Stimulated activated CD4-positive, alpha-beta T cell treated with anti-CD3 and anti-CD28 coated beads, TNF-alpha, amount 100 ng/mL, for 1 hour (primary cell): ENCODE results near the gene UTP15.

Experiments used
- DNase-seq, 3 donors: peaks; one replicate each; pipeline ENCODE4 v3.0.0-alpha.2; 2020; ENCODE audit warnings: low read depth in 3 of 3, low spot score in 1 of 3

The UTP15 gene

GRCh38 chr5:73620334-73620687 lies 54.8 kb downstream of the UTP15 start:
- DNase-seq: no peak

- DNase-seq: no peak
Observed at GRCh38 chr5:73623060-73623459, 57.5 kb downstream of the UTP15 start.

- no peak for DNase-seq
Observed at GRCh38 chr5:73623901-73624404, 58.4 kb downstream of the UTP15 start.

- DNase-seq: no peak
Observed at GRCh38 chr5:73624888-73625287, 59.3 kb downstream of the UTP15 start.

GRCh38 chr5:73625372-73625943 lies 59.9 kb downstream of the UTP15 start:
- no peak for DNase-seq

- DNase-seq: no peak
Observed at GRCh38 chr5:73625944-73626811, 60.6 kb downstream of the UTP15 start, which contains the start of gene ARHGEF28. TSS of gene ARHGEF28 (plus strand) at chr5:73626196. CDS start at chr5:73684852, 58,656 bp downstream.

GRCh38 chr5:73626814-73627313 lies 61.3 kb downstream of the UTP15 start:
- no peak for DNase-seq

GRCh38 chr5:73629456-73629855 lies 63.9 kb downstream of the UTP15 start:
- no peak for DNase-seq

GRCh38 chr5:73630765-73631164 lies 65.2 kb downstream of the UTP15 start:
- DNase-seq: no peak

- DNase-seq: no peak
Observed at GRCh38 chr5:73631500-73631899, 66.0 kb downstream of the UTP15 start.
